GM18951 (cell line): ENCODE data around the gene ZNF283.
"Not testable (repeated sequence)": the region's sequence is repeated elsewhere in the genome, so short reads cannot be mapped to it uniquely, and the experiment has no call there.

ENCODE experiments used
- POLR2A ChIP-seq: IDR thresholded peaks from 4 replicates; pipeline ENCODE4 v1.6.1; 2011; ENCODE audit warnings: mild to moderate bottlenecking; ENCODE audit not compliant: insufficient read length, insufficient read depth; ENCODE audit errors: extremely low read depth
- in situ Hi-C: fragments of 300-500 bp; cut with MboI; formaldehyde crosslinking; loops from one replicate; pipeline ENCODE4 v1.12.0; 2022; ENCODE audit warnings: low sequenced_read_pairs, mixed read lengths, inconsistent platforms; ENCODE audit not compliant: unreplicated experiment

The ZNF283 gene

GRCh38 chr19:43809762-43810696, 17.1 kb upstream of the ZNF283 start:
- TF ChIP-seq POLR2A: no peak
- in situ Hi-C loops: no loop called here

DNA sequence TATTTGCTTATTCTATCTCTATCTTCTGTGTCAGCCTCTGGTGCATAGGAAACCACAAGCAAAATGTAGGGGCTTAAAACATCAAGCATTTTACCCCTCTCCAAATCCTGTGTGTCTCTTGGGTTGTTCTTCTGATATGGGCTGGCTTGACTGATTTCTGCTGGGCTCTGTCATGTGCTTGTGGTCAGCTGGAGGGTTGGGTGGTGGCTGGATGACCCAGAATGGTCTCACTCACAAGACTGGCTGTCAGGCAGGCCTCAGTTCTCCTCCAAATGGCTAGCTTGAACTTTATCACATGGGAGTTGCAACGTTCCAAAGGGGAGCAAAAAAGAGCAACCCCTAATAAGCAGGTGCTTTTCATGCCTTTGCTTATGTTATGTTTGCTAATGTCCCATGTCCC, 15.3 kb upstream of the ZNF283 start:
- no peak for TF ChIP-seq POLR2A

DNA sequence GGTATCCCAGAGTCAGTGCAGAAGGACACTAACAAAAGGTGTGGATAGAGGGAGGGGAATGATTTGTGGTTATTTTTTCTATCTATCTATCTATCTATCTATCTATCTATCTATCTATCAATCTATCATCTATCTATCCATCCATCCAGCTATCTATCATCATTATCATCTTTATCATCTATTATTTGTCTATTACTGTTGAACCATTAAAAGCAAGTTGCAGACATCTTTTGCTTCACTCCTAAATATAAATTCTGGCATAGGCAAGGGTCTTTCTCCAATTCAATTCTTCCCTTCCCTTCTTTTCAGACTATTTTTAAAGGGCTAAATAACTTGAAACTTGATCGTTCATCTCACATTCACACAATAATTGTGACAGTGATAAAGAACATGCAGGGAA, 14.9 kb upstream of the ZNF283 start:
- no peak for TF ChIP-seq POLR2A
- in situ Hi-C loops: no loop called here

More for the DNA sequence above, 15.3 kb upstream of the ZNF283 start:
- in situ Hi-C loops: no loop called here

GRCh38 chr19:43812688-43813087, 14.4 kb upstream of the ZNF283 start:
- TF ChIP-seq POLR2A: no peak
- in situ Hi-C loops: no loop called here

DNA sequence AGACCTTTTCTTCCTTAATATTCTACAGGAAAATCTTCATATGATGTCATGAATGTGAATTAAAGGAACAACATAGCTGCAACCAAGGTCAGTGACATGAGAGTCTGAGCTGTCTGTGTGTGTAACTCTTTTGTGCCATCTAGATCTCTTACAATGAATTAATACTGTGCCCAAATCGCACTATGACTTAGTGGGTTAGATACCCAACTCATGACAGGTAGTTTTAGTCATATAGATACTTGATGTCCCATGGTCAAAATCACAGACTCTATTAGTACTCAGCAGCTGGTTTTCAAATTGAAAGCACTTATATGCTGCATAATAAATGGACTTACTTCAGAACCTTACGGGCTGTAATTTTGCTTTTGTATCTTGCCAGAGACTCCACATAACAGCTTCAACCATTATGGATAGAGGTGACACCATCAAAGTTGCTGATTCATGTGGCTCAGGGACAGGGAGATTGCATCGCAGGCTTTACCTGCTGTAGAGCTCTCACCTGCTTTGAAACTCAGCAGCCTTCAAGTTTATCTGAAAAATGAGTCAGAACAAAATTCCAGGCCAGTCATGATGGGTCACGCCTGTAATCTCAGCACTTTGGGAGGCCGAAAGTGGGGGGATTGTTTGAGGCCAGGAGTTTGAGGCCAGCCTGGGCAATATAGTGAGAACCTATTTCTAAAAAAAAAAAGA, 12.3 kb upstream of the ZNF283 start:
- in situ Hi-C loops: no loop called here
- TF ChIP-seq POLR2A: no peak

DNA sequence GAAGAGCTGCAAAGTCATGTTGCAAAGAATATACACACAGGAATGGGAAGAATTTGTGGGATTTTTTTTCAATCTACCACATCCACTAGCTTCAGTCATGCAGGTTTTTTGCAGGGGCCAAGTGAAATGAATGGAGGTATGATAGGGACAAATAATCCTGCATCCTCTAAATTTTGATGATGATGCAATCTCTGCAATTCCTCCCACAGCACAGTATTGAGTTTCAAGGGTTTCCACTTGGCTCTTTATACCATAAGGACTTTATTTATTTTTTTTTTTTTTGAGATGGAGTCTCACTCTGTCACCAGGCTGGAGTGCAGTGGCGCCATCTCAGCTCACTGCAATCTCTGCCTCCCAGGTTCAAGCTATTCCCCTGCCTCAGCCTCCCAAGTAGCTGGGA, 9.7 kb upstream of the ZNF283 start:
- in situ Hi-C loops: not testable (repeated sequence)

GRCh38 chr19:43818500-43818899, 8.6 kb upstream of the ZNF283 start:
- TF ChIP-seq POLR2A: no peak
- in situ Hi-C loops: no loop called here

GRCh38 chr19:43820098-43820883, 6.8 kb upstream of the ZNF283 start:
- no peak for TF ChIP-seq POLR2A
- in situ Hi-C loops: no loop called here

DNA sequence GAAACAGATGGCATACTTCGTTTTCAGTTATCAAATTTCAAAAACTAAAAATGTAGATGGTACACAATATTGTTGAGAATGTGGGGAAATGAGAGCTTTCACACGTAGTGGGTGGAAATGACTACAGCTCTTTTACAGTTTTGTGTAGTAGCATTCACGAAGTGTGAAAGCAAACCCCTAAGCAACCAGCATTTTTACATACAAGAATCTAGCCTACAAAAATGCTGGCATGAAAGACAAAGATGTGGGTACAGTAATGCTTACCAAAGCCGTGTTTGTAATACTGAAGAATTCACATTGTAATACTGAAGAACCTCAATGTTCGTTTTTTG, 6.3 kb upstream of the ZNF283 start:
- in situ Hi-C loops: no loop called here
- TF ChIP-seq POLR2A: no peak

- in situ Hi-C loops: not testable (repeated sequence)
Measured at GRCh38 chr19:43823856-43824255, 3.3 kb upstream of the ZNF283 start.

DNA sequence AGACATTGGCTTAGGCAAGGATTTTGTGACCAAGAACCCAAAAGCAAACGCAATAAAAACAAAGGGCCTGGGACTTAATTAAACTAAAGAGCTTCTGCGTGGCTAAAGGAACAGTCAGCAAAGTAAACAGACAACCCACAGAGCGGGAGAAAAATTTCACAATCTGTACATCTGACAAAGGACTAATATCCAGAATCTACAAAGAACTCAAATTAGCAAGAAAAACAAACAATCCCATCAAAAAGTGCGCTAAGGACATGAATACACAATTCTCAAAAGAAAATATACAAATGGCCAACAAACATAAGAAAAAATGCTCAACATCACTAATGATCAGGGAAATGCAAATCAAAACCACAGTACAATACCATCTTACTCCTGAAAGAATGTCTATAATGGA, 2.5 kb upstream of the ZNF283 start:
- in situ Hi-C loops: not testable (repeated sequence)

DNA sequence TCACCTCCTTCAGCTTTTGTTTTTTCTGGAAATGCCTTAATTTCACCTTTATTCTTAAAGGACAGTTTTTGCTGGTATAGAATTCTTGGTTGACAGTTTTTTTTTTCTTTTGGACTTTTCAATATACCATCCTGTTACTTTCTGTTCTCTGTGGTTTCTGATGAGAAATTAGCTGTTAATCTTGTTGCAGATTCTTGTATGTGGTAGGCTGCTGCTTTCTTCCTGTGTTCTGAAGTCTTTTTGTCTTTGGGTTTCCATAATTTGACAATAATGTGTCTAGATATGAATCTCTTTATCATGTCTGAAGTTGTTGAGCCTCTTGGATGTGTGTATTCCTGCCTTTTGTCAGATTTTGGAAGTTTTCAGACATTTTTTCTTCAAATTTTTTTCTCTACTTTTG, 12.0 kb downstream of the ZNF283 start:
- in situ Hi-C loops: no loop called here
- TF ChIP-seq POLR2A: no peak

DNA sequence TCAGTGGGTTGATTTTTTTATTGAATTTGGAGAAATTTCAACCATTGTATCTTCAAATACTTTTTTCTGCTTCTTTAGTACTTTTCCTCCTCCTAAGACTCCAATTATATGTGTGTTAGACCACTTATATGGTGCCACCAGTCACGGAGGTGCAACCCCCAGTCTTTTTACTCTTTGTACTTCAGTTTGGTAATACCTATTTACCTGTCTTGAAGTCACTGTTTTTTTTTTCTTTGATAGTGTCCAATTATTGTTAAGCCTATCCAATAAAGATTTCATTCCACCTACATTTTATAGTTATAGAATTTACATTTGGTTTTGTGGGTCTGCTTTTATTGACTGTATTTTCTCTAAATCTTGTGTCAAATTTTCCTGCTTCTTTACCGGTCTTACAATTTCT, 14.9 kb downstream of the ZNF283 start:
- in situ Hi-C loops: no loop called here
- no peak for TF ChIP-seq POLR2A

- in situ Hi-C loops: no loop called here
- TF ChIP-seq POLR2A: no peak
Measured at GRCh38 chr19:43847246-43847645, 20.1 kb downstream of the ZNF283 start.
